H9 (cell line): Measurements from ENCODE around the gene CALM1. TPM values are rescaled to one million over a fixed set of nuclear protein-coding genes. Genes with fewer than 3 reads are reported as not detected.

Source experiments
- DNase-seq: peaks from one replicate; pipeline ENCODE4 v3.0.0-alpha.2; 2017
- H2AFZ ChIP-seq: one replicate; pipeline ENCODE4 v1.6.1; 2013; ENCODE audit warnings: mild to moderate bottlenecking, low read length, control low read depth, moderate library complexity
- H2AK5ac ChIP-seq: 2 replicates; pipeline ENCODE4 v1.6.1; 2013; ENCODE audit warnings: low read length, control low read depth, mixed read lengths; ENCODE audit not compliant: insufficient read length
- H2BK120ac ChIP-seq: one replicate; pipeline ENCODE4 v1.6.1; 2013; ENCODE audit warnings: low read depth, mild to moderate bottlenecking, low read length, control low read depth, inconsistent platforms; ENCODE audit not compliant: poor library complexity, severe bottlenecking
- H2BK12ac ChIP-seq: 2 replicates; pipeline ENCODE4 v1.6.1; 2013; ENCODE audit warnings: low read length, control low read depth, mixed read lengths, low read depth; ENCODE audit not compliant: insufficient read length
- H2BK15ac ChIP-seq: 2 replicates; pipeline ENCODE4 v1.6.1; 2013; ENCODE audit warnings: low read depth, low read length, control low read depth
- H2BK20ac ChIP-seq: one replicate; pipeline ENCODE4 v1.6.1; 2013; ENCODE audit warnings: low read depth, mild to moderate bottlenecking, low read length, control low read depth, inconsistent platforms; ENCODE audit not compliant: poor library complexity, severe bottlenecking
- H2BK5ac ChIP-seq: 2 replicates; pipeline ENCODE4 v1.6.1; 2013; ENCODE audit warnings: low read length, control low read depth, mixed read lengths; ENCODE audit not compliant: insufficient read length
- H3K14ac ChIP-seq: 2 replicates; pipeline ENCODE4 v1.6.1; 2013; ENCODE audit warnings: low read length, control low read depth; ENCODE audit not compliant: insufficient read depth
- H3K18ac ChIP-seq: 2 replicates; pipeline ENCODE4 v1.6.1; 2013; ENCODE audit warnings: low read depth, mild to moderate bottlenecking, mixed read lengths, low read length, control low read depth; ENCODE audit not compliant: insufficient read length
- H3K23ac ChIP-seq: 2 replicates; pipeline ENCODE4 v1.6.1; 2013; ENCODE audit warnings: low read length, control low read depth, mixed read lengths, low read depth; ENCODE audit not compliant: insufficient read length
- H3K23me2 ChIP-seq: 2 replicates; pipeline ENCODE4 v1.6.1; 2013; ENCODE audit warnings: low read depth, mild to moderate bottlenecking, mixed read lengths, low read length, control low read depth; ENCODE audit not compliant: insufficient read length, poor library complexity, severe bottlenecking
- H3K27ac ChIP-seq: 2 replicates; pipeline ENCODE4 v1.5.1; 2013; ENCODE audit warnings: low read length, control low read depth, mixed read lengths, low read depth; ENCODE audit not compliant: insufficient read length
- H3K27me3 ChIP-seq: 2 replicates; pipeline ENCODE4 v1.6.1; 2013; ENCODE audit warnings: low read length, control low read depth, inconsistent platforms; ENCODE audit not compliant: insufficient read depth
- H3K4ac ChIP-seq: 2 replicates; pipeline ENCODE4 v1.6.1; 2013; ENCODE audit warnings: low read depth, mild to moderate bottlenecking, control low read depth, inconsistent platforms, low read length, moderate library complexity
- H3K4me1 ChIP-seq: 2 replicates; pipeline ENCODE4 v1.6.1; 2013; ENCODE audit warnings: low read length, control low read depth, inconsistent platforms; ENCODE audit not compliant: insufficient read depth
- H3K4me2 ChIP-seq: 2 replicates; pipeline ENCODE4 v1.6.1; 2013; ENCODE audit warnings: low read length, control low read depth, mixed read lengths; ENCODE audit not compliant: insufficient read length, insufficient read depth
- H3K56ac ChIP-seq: 2 replicates; pipeline ENCODE4 v1.6.1; 2013; ENCODE audit warnings: low read depth, mild to moderate bottlenecking, mixed read lengths, low read length, control low read depth; ENCODE audit not compliant: insufficient read length
- H3K79me1 ChIP-seq: 2 replicates; pipeline ENCODE4 v1.6.1; 2013; ENCODE audit warnings: low read depth, mild to moderate bottlenecking, moderate library complexity, low read length, control low read depth, inconsistent platforms; ENCODE audit not compliant: insufficient read depth, poor library complexity, severe bottlenecking
- H3K79me2 ChIP-seq: 2 replicates; pipeline ENCODE4 v1.6.1; 2013; ENCODE audit warnings: low read length, control low read depth, inconsistent platforms; ENCODE audit not compliant: insufficient read depth
- H3K9ac ChIP-seq: 2 replicates; pipeline ENCODE4 v1.6.1; 2013; ENCODE audit warnings: low read length, control low read depth, mixed read lengths; ENCODE audit not compliant: insufficient read length; ENCODE audit errors: extremely low read depth
- H3K9me3 ChIP-seq: one replicate; pipeline ENCODE4 v1.6.1; 2013; ENCODE audit warnings: low read depth, low read length, inconsistent platforms; ENCODE audit not compliant: control insufficient read depth
- H3T11ph ChIP-seq: one replicate; pipeline ENCODE4 v1.6.1; 2013; ENCODE audit warnings: mild to moderate bottlenecking, low read length, control low read depth, inconsistent platforms
- H4K20me1 ChIP-seq: one replicate; pipeline ENCODE4 v1.6.1; 2013; ENCODE audit not compliant: control insufficient read depth, insufficient read length, insufficient read depth
- H4K5ac ChIP-seq: 2 replicates; pipeline ENCODE4 v1.6.1; 2013; ENCODE audit warnings: low read depth, mild to moderate bottlenecking, mixed read lengths, low read length, control low read depth; ENCODE audit not compliant: insufficient read length
- H4K8ac ChIP-seq: replicated peaks from 2 replicates; pipeline ENCODE4 v1.6.1; 2013; ENCODE audit warnings: low read length, control low read depth, mixed read lengths, low read depth; ENCODE audit not compliant: insufficient read length
- H4K91ac ChIP-seq: 2 replicates; pipeline ENCODE4 v1.6.1; 2013; ENCODE audit warnings: low read depth, mild to moderate bottlenecking, moderate library complexity, mixed read lengths, low read length, control low read depth; ENCODE audit not compliant: insufficient read length
- H3K27ac Mint-ChIP-seq, 3 experiments: 2 replicates in 2 of 3; 3 replicates in 1 of 3; pipeline ENCODE4 v1.8.0; 2020 to 2021; ENCODE audit warnings: mixed read lengths in 3 of 3, mild to moderate bottlenecking in 1 of 3, moderate library complexity in 1 of 3
- H3K27me3 Mint-ChIP-seq: 2 replicates; pipeline ENCODE4 v1.8.0; 2021; ENCODE audit warnings: low read depth, mild to moderate bottlenecking, moderate library complexity, mixed read lengths
- H3K36me3 Mint-ChIP-seq, 3 experiments: 2 replicates in 2 of 3; 3 replicates in 1 of 3; pipeline ENCODE4 v1.8.0; 2020 to 2021; ENCODE audit warnings: low read depth in 3 of 3, mixed read lengths in 3 of 3; ENCODE audit not compliant: insufficient read depth in 1 of 3
- H3K4me1 Mint-ChIP-seq, 2 experiments: 2 replicates each; pipeline ENCODE4 v1.8.0; 2020; ENCODE audit warnings: mixed read lengths in 2 of 2
- H3K4me3 Mint-ChIP-seq, 2 experiments: 2 replicates in 1 of 2; 3 replicates in 1 of 2; pipeline ENCODE4 v1.8.0; 2020 to 2021; ENCODE audit warnings: mild to moderate bottlenecking in 2 of 2, mixed read lengths in 2 of 2, moderate library complexity in 1 of 2
- H3K9me3 Mint-ChIP-seq, 2 experiments: 2 replicates in 1 of 2; 3 replicates in 1 of 2; pipeline ENCODE4 v1.8.0; 2020; ENCODE audit warnings: mild to moderate bottlenecking in 2 of 2, mixed read lengths in 2 of 2, moderate library complexity in 1 of 2
- WGBS: extraction: QIAGEN DNeasy Blood & Tissue Kit; methylation state at CpG from one replicate; pipeline ENCODE4 v1.1.7; 2013; ENCODE audit warnings: missing lambda C conversion rate, low lambda C conversion rate, mixed read lengths; ENCODE audit not compliant: insufficient read length; ENCODE audit errors: extremely low coverage; 5-methylcytosine and 5-hydroxymethylcytosine counted together
- total RNA-seq: library from RNA; stranded (reverse); gene quantifications from 2 replicates; pipeline ENCODE4 v1.2.1, GENCODE V29; 2021
- TF ChIP-seq, protein P1 (sequence below): fragments of 200-600 bp; sonication (generic); conservative IDR thresholded peaks from 3 replicates; pipeline ENCODE4 v1.8.0; 2021; ENCODE audit warnings: antibody characterized with exemption, mild to moderate bottlenecking

CALM1 gene
- total RNA-seq, 1 experiment from 2014 or later = 354 TPM

DNA sequence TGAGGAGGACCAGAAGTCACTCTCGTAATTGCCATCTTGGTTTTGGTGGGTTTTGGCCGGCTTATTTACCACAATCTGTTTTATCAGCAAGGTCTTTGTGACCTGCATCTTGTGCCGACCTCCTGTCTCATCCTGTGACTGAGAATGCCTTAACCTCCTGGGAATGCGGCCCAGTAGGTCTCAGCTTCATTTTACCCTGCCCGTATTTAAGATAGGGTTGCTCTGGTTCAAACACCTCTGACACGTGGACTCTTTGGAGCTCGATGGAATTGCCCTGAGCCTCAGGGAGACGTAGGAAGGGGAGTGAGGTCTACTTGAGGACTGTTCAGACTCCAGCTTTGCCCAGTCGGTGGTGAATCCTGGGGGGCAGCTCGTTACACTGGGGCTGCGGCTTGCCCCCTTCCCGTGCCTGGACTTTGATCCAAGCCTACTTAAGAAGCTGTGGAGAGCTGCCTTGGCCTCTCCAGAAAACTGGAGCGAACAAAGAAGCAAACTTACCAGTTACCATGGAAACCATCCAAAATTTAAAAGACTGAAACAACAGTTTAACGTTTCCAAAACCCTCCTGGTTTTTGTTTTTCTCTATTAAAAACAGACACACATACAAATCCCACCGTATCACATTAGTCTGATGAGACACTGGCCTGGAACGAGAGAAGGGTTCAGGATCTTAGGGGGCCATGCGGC lies 28.0 kb downstream of the CALM1 start:
- no peaks in the 10 kb centered on the region for H3K79me2 ChIP-seq
- no peaks in the 10 kb centered on the region for H3K27me3 ChIP-seq
- peak overlapping the region; percentile 51 for H3K18ac ChIP-seq
- no peak overlapping the region for H3K4me2 ChIP-seq
- no peaks in the 10 kb centered on the region for H3K23me2 ChIP-seq
- no peaks in the 10 kb centered on the region for H3K9me3 ChIP-seq
- H3K79me1 ChIP-seq = no peaks in the 10 kb centered on the region
- no peak overlapping the region for H2AFZ ChIP-seq
- H3K9ac ChIP-seq = no peak overlapping the region
- no peak overlapping the region for H3K56ac ChIP-seq
- no peaks in the 10 kb centered on the region for H3K9me3 Mint-ChIP-seq
- no peak overlapping the region for H3K23ac ChIP-seq
- no peak for DNase-seq
- H3K4me1 ChIP-seq = no peaks in the 10 kb centered on the region
- H3K14ac ChIP-seq = peak overlapping the region; percentile 70; the same call in 1 of the 2 replicates
- TF ChIP-seq, protein P1, sequence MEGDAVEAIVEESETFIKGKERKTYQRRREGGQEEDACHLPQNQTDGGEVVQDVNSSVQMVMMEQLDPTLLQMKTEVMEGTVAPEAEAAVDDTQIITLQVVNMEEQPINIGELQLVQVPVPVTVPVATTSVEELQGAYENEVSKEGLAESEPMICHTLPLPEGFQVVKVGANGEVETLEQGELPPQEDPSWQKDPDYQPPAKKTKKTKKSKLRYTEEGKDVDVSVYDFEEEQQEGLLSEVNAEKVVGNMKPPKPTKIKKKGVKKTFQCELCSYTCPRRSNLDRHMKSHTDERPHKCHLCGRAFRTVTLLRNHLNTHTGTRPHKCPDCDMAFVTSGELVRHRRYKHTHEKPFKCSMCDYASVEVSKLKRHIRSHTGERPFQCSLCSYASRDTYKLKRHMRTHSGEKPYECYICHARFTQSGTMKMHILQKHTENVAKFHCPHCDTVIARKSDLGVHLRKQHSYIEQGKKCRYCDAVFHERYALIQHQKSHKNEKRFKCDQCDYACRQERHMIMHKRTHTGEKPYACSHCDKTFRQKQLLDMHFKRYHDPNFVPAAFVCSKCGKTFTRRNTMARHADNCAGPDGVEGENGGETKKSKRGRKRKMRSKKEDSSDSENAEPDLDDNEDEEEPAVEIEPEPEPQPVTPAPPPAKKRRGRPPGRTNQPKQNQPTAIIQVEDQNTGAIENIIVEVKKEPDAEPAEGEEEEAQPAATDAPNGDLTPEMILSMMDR = no peak
- H3K27me3 Mint-ChIP-seq = no peaks in the 10 kb centered on the region; the same call in 1 of the 2 replicates
- no peaks in the 10 kb centered on the region; a peak in 1 of 7 replicates for H3K36me3 Mint-ChIP-seq
- no peak overlapping the region for H3K27ac ChIP-seq
- H2AK5ac ChIP-seq = no peak overlapping the region
- no peak overlapping the region for H3K4ac ChIP-seq
- peaks cover 18 to 19% of the 10 kb centered on the region in 2 experiments for H3K4me1 Mint-ChIP-seq
- no peak overlapping the region for H3K4me3 Mint-ChIP-seq
- H2BK120ac ChIP-seq = no peak overlapping the region
- H3K27ac Mint-ChIP-seq = peak overlapping the region; percentile 24 to 68 (median 47); a peak in 2 of 7 replicates
- H4K91ac ChIP-seq = no peak overlapping the region
- H2BK5ac ChIP-seq = no peak overlapping the region
- no peak overlapping the region for H4K5ac ChIP-seq
- H2BK15ac ChIP-seq = no peak overlapping the region
- H4K20me1 ChIP-seq = no peaks in the 10 kb centered on the region
- no peak overlapping the region for H2BK12ac ChIP-seq
- H2BK20ac ChIP-seq = no peak overlapping the region
- WGBS = no CpG with 5 or more reads among the region's 17 CpGs
- no peak overlapping the region for H4K8ac ChIP-seq
- H3T11ph ChIP-seq = no peak overlapping the region
